Testis (tissue), 2 donors: ENCODE measurements around the gene TCF3.

Source experiments
- CTCF ChIP-seq, 3 experiments: fragments of 450-650 bp in 2 of 3; fragments of 200-600 bp in 1 of 3; sonication (generic) in 1 of 3; IDR thresholded peaks; one replicate each; pipeline ENCODE4 v1.5.1; 2016 to 2019; ENCODE audit warnings: antibody characterized with exemption in 3 of 3, mild to moderate bottlenecking in 2 of 3, moderate library complexity in 1 of 3
- POLR2A ChIP-seq: fragments of 450-650 bp; IDR thresholded peaks from one replicate; pipeline ENCODE4 v1.6.1; 2017; ENCODE audit warnings: antibody characterized with exemption, mild to moderate bottlenecking, moderate library complexity

GRCh38 chr19:1665565-1666047 lies 13.2 kb upstream of the TCF3 start:
- no peak for TF ChIP-seq CTCF (IDR thresholded peaks at IDR 0.05)
- no peak for TF ChIP-seq POLR2A
